GM12878 (cell line): ENCODE data around the gene JOSD2. TPM values are rescaled to one million over a fixed set of nuclear protein-coding genes. Genes with fewer than 3 reads are reported as not detected.

ENCODE experiments used
- ATAC-seq: fragments of 200-7000 bp; cut with Tn5 transposase; 3 replicates; pipeline ENCODE4 v1.9.1; 2020; ENCODE audit warnings: mild to moderate bottlenecking, moderate library complexity
- BruUV-seq: library from RNA; stranded (reverse); fragments of 400-500 nt; replicated peaks from 2 replicates; lab custom pipeline; 2021; lab: Mats Ljungman, UMichigan
- CTCF ChIA-PET: fragments of 300-600 bp; sonication (Branson Sonifier 250); formaldehyde crosslinking; extraction: SDS; loops from one replicate; lab custom pipeline; 2021; ENCODE audit warnings: inconsistent platforms; lab: Yijun Ruan, JAX
- POLR2A ChIA-PET: fragments of 350-600 bp; formaldehyde crosslinking; extraction: SDS; loops from one replicate; lab custom pipeline; 2021; ENCODE audit warnings: inconsistent platforms; lab: Charles Lee
- RAD21 ChIA-PET: fragments of 300-600 bp; sonication (Branson Sonifier 250); formaldehyde crosslinking; loops from one replicate; lab custom pipeline; 2023; ENCODE audit warnings: antibody characterized with exemption; ENCODE audit not compliant: unreplicated experiment; lab: Charles Lee
- SMC1A ChIA-PET: fragments of 300-600 bp; sonication (Branson Sonifier 250); formaldehyde crosslinking; loops from one replicate; lab custom pipeline; 2023; ENCODE audit not compliant: unreplicated experiment, uncharacterized antibody; lab: Charles Lee
- DNase-seq: peaks from one replicate; pipeline ENCODE4 v3.0.0-alpha.2; 2011; ENCODE audit warnings: low read depth, low spot score
- FAIRE-seq: peaks from 3 replicates; lab custom pipeline; 2011; peaks lifted over from hg19 to GRCh38; lab: Jason Lieb, UNC
- H2AFZ ChIP-seq: 2 replicates; pipeline ENCODE4 v1.6.0; 2011; ENCODE audit warnings: low read depth, low read length, control low read depth; ENCODE audit not compliant: control insufficient read depth
- H3K27ac ChIP-seq: 2 replicates; pipeline ENCODE4 v1.5.1; 2011; ENCODE audit warnings: control low read depth; ENCODE audit not compliant: control insufficient read depth, insufficient read depth
- H3K27me3 ChIP-seq, 2 experiments: replicated peaks in 1 of 2; 2 replicates each; pipeline versions ENCODE4 v1.6.0 to v1.6.1; 2011; ENCODE audit warnings: low read length in 1 of 2; ENCODE audit not compliant: control insufficient read depth in 2 of 2, insufficient read depth in 2 of 2
- H3K36me3 ChIP-seq, 2 experiments: 2 replicates each; pipeline ENCODE4 v1.5.1; 2011; ENCODE audit warnings: low read length in 1 of 2; ENCODE audit not compliant: control insufficient read depth in 2 of 2, insufficient read depth in 2 of 2
- H3K4me1 ChIP-seq: 2 replicates; pipeline ENCODE4 v1.6.1; 2011; ENCODE audit warnings: mild to moderate bottlenecking, low read length, moderate library complexity, mixed read lengths; ENCODE audit not compliant: control insufficient read depth, insufficient read depth
- H3K4me2 ChIP-seq: 2 replicates; pipeline ENCODE4 v1.6.0; 2011; ENCODE audit warnings: control low read depth; ENCODE audit not compliant: control insufficient read depth, insufficient read depth
- H3K4me3 ChIP-seq: fragments of 200-600 bp; sonication (generic); 2 replicates; pipeline ENCODE4 v1.5.1; 2016
- H3K79me2 ChIP-seq: 2 replicates; pipeline ENCODE4 v1.6.0; 2011; ENCODE audit warnings: low read length; ENCODE audit not compliant: control insufficient read depth, insufficient read depth
- H3K9ac ChIP-seq: 2 replicates; pipeline ENCODE4 v1.8.0; 2011; ENCODE audit warnings: low read length, control low read depth, mixed read lengths; ENCODE audit not compliant: control insufficient read depth, insufficient read depth
- H3K9me3 ChIP-seq: replicated peaks from 3 replicates; pipeline ENCODE4 v1.5.1; 2011; ENCODE audit warnings: mild to moderate bottlenecking, low read length; ENCODE audit not compliant: control insufficient read depth, insufficient read depth
- H4K20me1 ChIP-seq: 2 replicates; pipeline ENCODE4 v1.6.0; 2011; ENCODE audit not compliant: control insufficient read depth, insufficient read depth
- BRCA1 ChIP-seq: IDR thresholded peaks from 2 replicates; pipeline ENCODE4 v1.6.1; 2011; ENCODE audit warnings: low read depth, low read length, improper control_type of control experiment
- ELK1 ChIP-seq: IDR thresholded peaks from 2 replicates; pipeline ENCODE4 v1.6.1; 2012; ENCODE audit warnings: low read depth, low read length, improper control_type of control experiment
- POU2F2 ChIP-seq: IDR thresholded peaks from 3 replicates; pipeline ENCODE4 v1.6.1; 2011; ENCODE audit warnings: low read depth, mild to moderate bottlenecking, low read length, borderline replicate concordance
- SIN3A ChIP-seq: IDR thresholded peaks from 2 replicates; pipeline ENCODE4 v1.6.1; 2012; ENCODE audit warnings: low read depth, low read length, improper control_type of control experiment
- ZNF384 ChIP-seq: IDR thresholded peaks from 2 replicates; pipeline ENCODE4 v1.6.1; 2012; ENCODE audit warnings: low read depth, mild to moderate bottlenecking, low read length, improper control_type of control experiment, borderline replicate concordance
- ZNF687 ChIP-seq: fragments of 450-650 bp; IDR thresholded peaks from 2 replicates; pipeline ENCODE4 v1.6.1; 2017; ENCODE audit warnings: mild to moderate bottlenecking, moderate library complexity
- WGBS: methylation state at CpG from one replicate; pipeline ENCODE4 v1.1.6; 2016; ENCODE audit warnings: low lambda C conversion rate; ENCODE audit not compliant: insufficient replicate concordance, insufficient coverage; ENCODE audit errors: missing lambda C conversion rate; 5-methylcytosine and 5-hydroxymethylcytosine counted together
- in situ Hi-C: fragments of 300-500 bp; cut with MboI; formaldehyde crosslinking; loops from 9 replicates; pipeline ENCODE4 v1.14.3; 2018; ENCODE audit warnings: mixed read lengths
- intact Hi-C: fragments of 100-400 bp; cut with micrococcal nuclease; formaldehyde crosslinking; loops from one replicate; pipeline ENCODE4 v1.14.2; 2022; ENCODE audit not compliant: unreplicated experiment
- polyA plus RNA-seq, 11 experiments: library from polyadenylated mRNA; depleted of rRNA in 4 of 11; unstranded in 6 of 11; stranded (reverse) in 5 of 11; fragments of >200 nt; fragmentation: Nextera tagmentation in 4 of 11; fragmentation: Illumina TruSeq in 1 of 11; extraction: Ambion mirVana in 4 of 11; extraction: Trizol in 1 of 11; gene quantifications; 1 replicate in 1 of 11; 2 replicates in 10 of 11; pipeline versions ENCODE4 v1.2.1 to v1.2.3, GENCODE V29; 2011 to 2016; ENCODE audit warnings: inconsistent platforms in 2 of 11, missing spikeins in 2 of 11, low read depth in 1 of 11
- total RNA-seq, 4 experiments: library from RNA; depleted of rRNA in 3 of 4; stranded (reverse); fragments of >200 nt in 3 of 4; fragmentation: Illumina TruSeq in 1 of 4; extraction: Trizol in 1 of 4; gene quantifications; 2 replicates each; pipeline versions ENCODE4 v1.2.1 to v1.2.3, GENCODE V29; 2013 to 2021

JOSD2 gene
- total and polyA plus RNA-seq, 10 of the 15 experiments (the other 5 are each of a cell fraction or from before 2014, with no cell fraction given) = 0.91 to 26.7 (median 13.0) TPM

DNA sequence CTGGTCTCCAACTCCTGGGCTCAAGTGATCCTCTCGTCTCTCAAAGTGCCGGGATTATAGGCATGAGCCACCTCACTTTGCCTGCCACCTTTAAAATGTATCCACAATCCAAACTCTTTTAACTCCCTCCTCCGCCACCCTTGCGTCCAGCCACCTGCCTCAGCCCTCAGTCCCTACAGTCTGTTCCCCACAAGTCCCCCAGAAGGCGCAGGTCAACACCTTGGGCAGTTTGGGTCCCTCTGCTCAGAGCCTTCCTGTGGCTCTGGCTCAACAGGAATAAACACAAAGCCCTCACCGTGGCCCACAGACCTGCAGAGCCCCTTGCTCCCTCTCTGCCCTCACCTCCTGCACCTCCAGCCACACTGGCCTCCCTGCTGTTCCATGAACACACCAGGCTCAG lies 42.2 kb downstream of the JOSD2 start:
- Histone ChIP-seq H3K27me3 (no peaks in the 10 kb centered on the region), H3K4me1 (no peaks in the 10 kb centered on the region), H3K4me2 (no peak overlapping the region), H3K9ac (no peak overlapping the region), H3K79me2 (no peaks in the 10 kb centered on the region), H3K9me3 (no peaks in the 10 kb centered on the region), H2AFZ (no peak overlapping the region), H3K4me3 (no peak overlapping the region), H4K20me1 (no peaks in the 10 kb centered on the region), H3K27ac (no peak overlapping the region), H3K36me3 (no peaks in the 10 kb centered on the region)
- SMC1A ChIA-PET = no interaction called here
- ATAC-seq (no peak), DNase-seq (no peak), FAIRE-seq (no peak)
- BruUV-seq = no TSS peak
- CTCF ChIA-PET = no interaction called here
- WGBS = 41% methylated on average over 6 of the region's 6 CpGs
- RAD21 ChIA-PET = no interaction called here
- POLR2A ChIA-PET = no interaction called here
- intact Hi-C loops (no loop called here), in situ Hi-C loops (no loop called here)
- TF ChIP-seq SIN3A (no peak), POU2F2 (no peak), ZNF687 (no peak), BRCA1 (no peak), ZNF384 (no peak), ELK1 (no peak)
